GM19193 (cell line): ENCODE results near the gene VAMP1.

Experiments used
- POLR2A ChIP-seq: IDR thresholded peaks from 4 replicates; pipeline ENCODE4 v1.6.1; 2011; ENCODE audit not compliant: insufficient read depth, insufficient read length; ENCODE audit errors: extremely low read depth

VAMP1 gene, protein sequence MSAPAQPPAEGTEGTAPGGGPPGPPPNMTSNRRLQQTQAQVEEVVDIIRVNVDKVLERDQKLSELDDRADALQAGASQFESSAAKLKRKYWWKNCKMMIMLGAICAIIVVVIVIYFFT

DNA sequence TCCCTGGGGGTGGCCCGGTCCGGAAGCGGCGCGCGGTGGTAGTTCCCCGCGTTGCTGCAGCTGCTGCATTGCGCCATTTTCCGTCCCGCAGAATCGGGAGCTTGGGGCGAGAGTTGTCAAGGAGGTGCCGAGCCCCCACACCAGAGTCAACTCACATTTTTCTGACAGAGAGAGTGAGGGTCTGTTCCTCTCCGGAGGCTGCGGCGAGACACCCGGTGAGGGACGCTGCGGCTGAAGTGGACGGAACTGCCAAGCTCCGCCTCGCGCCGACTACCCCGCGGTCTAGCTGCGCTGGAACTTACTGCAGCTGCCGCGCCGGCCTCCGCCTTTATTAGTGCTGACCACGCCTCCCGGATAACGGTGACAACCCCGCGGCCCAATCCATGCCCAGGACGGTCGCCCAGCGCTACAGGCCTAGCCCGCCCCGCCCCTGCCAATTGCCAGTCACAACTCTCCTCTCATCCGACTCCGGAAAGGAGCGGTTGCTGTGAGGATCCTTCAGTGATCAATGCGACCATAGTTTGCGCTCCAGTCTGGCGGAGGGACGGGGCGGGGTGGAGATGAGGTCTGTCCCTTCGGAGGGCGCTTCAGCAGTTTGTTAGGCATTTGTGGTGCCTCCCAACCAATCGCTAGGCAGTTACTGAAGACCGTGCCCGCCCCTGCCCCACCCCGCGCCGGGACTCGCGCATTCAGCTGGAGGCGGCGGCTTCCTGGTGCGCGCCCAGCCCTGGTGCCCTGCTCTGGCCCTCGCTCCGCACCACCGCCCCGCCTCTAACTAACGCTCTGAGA, at the start of gene VAMP1:
Gene VAMP1 (minus strand): TSS at position 303 of the 789 bp plus-strand sequence. CDS start 146 bp downstream, at position 157.
- TF ChIP-seq POLR2A, result peak; percentile 100

DNA sequence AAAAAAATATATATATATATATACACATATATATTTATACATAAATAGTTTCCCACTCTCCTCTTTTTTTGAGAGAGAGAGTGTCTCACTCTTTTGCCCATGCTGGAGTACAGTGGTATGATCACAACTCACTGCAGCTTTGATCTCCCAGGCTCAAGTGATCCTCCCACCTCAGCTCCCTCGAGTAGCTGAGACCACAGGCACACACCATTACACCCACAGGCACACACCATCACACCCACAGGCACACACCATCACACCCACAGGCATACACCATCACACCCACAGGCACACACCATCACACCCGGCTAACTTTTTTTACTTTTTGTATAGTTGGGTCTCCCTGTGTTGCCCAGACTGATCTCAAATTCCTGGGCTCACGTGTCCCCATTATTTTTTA, 49.7 kb upstream of the VAMP1 start:
- TF ChIP-seq POLR2A, result no peak

DNA sequence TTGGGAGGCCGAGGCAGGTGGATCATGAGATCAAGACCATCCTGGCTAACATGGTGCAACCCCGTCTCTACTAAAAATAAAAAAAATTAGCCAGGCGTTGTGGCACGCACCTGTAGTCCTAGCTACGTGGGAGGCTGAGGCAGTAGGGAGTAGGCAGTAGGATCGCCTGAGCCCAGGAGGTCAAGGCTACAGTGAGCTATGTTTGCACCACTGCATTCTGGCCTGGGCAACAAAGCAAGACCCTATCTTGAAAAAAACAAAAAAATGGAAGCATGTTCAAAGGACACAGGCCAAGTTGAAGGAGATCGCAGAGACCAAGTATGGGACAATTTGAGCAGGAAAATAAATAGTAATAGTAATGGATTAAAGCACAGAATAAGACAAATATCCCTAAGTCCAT, 37.6 kb upstream of the VAMP1 start:
- TF ChIP-seq POLR2A, result no peak

DNA sequence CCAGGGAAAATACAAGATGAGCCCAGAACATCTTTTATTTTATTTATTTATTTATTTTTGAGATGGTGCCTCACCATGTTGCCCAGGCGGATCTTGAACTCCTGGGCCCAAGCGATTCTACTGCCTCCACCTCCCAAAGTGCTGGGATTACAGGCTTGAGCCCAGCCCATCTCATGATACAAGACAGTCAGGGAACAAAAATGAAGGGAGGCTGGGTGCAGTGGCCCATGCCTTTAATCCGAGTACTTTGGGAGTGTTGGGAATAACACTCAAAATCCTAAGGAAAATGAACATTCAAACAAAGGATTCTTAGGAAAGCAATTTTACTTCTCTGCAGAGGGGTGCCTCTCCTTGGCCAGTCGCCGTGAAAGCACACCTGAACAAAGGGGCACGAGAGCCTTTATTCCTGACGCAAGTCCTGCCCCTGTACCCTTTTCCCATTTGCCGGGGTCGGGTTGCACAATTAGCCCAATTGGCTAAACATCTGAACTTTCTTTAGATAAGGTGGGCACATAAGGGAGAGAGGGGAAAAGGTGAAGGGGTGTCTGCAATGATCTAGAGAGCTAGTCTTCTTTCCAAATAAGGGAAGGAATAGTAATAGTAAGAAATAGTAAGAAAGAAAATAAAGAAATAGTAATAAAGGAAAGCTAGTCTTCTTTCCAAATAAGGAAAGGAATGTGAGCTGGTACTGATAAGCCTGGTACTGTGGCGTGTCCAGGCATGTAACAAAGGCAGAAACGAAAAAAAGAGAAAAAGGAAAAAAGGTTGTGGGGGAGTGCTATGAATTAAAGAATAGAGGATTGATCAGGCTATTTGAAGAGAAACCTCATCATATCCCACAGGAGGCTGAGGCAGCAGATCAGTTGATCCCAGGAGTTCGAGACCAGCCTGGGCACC, 36.9 kb upstream of the VAMP1 start:
- no peak for TF ChIP-seq POLR2A

DNA sequence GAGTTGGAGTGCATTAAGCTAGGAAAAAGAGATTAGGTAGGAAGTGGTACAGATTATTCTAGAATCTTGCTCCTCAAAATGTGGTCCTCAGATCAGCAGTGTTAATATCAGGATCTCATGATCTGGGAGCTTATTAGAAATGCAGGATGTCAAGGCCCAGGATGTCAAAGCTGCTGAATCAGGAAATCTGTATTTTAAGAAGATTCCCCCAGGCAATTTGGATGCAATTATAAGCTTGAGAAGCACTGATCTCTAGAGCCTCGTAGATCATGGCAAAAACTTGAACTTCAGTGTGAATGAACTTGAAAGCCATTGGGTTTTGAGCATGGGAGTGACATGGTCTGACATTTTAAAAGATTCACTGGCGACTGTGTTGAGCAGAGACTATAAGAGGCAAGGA, 30.0 kb upstream of the VAMP1 start:
- no peak for TF ChIP-seq POLR2A

DNA sequence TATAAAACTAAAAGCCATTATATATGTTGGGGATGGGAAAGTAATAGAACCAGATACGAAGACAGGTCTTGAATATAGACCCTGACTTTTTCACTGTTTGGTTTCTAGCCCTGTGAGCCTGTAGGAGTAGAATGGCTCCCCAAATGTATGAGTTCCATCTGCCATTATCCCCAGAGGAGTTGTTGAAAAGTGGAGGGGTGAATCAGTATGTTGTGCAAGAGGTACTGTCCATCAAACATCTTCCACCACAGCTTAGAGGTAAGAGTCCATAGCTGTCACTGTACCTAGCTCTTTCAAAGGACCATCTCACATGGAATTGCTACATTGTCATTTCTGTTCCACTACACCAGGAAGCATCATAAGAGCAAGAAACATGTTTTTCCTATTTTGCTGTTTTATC, 24.5 kb upstream of the VAMP1 start:
- no peak for TF ChIP-seq POLR2A

DNA sequence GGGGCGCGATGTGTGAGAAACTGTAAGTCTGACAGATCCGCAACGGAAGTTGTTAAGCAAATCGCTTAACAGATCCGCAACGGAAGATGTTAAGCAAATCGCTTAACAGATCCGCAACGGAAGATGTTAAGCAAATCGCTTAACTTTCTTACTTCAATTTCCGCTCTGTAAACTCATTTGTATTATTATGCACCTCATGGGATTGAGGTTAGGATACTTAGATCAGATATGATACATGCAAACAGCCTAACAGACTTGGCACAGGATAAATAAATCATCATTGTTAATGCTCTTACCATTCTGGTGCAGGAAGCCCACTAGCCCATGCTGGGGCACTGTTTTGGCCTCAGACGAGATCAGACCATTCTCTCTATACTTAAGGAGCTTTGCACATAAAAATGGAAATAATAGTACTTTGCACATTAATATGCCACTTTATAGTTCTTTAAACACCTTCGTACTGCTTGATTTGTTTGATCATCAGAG, 23.8 kb upstream of the VAMP1 start:
- TF ChIP-seq POLR2A, result no peak

DNA sequence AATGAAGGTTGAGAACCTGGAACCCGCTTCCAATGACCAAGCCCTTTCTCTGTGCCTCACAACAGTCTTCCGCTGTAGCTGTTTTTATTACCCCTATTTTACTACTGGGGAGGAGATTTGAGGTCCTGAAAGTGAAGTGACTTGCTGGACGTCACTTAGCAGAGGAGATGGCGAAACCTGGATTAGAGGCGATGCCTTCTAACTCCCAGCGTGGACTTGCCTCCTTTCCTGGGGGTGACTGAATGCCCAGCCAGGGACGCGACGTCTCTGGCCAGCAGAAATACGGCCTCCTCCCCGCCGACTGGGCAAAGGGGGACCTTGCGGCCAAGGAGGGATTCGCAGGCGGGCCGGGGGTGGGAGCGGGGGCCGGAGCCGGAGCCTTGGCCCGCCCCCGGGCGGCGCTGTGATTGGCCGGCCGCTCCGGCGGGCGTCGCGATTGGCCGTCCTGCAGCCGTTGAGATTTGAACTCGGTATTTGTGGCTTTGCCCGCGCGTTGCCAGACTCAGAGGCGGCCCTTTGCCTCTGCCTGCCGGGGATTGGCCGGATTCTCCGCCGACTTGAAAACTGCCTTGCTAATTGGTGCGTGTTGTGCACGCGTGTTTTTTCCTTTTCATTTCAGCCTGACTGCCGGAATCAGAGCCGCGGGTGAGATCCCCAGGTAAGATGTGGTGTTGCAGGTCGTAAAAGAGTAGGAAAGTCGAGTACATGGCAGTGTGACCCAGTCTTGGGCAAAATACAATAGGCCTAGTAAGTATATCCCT, 23.2 kb upstream of the VAMP1 start, which contains the start of gene NCAPD2:
Gene NCAPD2 (plus strand): TSS at position 606 of the 761 bp plus-strand sequence. CDS start 997 bp downstream, outside the sequence.
- peak; percentile 73 for TF ChIP-seq POLR2A

DNA sequence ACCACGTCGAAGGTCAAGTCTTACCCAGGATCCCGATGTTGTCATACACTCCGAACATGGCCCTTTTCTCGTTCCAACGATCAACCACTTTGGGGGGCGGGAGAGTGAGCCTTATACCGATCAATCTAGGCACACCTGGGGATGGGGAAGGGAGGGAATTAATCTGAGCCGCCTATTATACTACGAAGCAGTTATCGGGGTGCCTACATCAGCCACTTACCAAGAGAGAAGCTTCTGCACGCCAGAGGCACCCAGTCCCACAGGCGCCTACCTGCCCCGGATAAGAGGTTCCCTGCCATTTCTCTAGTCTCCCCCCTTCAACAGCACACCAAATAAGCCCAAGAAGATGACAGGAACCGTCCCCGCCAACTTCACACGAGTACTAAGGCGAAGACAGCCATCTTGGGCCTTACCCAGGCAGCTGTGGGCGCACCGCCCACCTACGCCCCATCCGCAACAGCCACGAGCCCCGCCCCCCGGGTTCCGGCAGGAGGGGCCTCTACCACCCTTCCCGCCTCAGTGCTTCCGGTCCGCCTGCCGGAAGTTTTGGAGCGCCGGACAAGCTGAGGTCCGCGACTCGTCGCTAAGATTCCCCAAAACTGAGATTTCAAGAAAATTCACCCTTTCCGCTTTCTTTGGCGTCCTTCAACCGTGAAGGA, 22.5 kb upstream of the VAMP1 start, which contains the start of gene MRPL51:
Gene MRPL51 (minus strand): TSS at position 425 of the 659 bp plus-strand sequence. CDS start 126 bp downstream, at position 299.
- peak; percentile 93 for TF ChIP-seq POLR2A

DNA sequence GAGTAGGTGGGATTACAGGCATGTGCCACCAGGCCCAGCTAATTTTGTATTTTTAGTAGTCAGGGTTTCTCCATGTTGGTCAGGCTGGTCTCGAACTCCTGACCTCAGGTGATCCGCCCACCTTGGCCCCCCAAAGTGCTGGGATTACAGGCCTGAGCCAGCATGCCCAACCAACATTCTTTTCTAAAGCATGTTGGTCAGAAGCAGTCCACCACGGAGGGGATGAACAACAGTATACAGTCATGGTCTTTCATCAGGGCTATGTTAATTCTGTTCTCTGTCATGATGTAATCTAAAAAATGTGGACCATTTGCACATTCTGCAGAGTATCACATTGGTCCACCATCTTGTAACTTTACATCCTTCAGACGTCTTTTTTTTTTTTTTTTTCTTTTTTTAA, 19.0 kb upstream of the VAMP1 start:
- TF ChIP-seq POLR2A, result no peak

DNA sequence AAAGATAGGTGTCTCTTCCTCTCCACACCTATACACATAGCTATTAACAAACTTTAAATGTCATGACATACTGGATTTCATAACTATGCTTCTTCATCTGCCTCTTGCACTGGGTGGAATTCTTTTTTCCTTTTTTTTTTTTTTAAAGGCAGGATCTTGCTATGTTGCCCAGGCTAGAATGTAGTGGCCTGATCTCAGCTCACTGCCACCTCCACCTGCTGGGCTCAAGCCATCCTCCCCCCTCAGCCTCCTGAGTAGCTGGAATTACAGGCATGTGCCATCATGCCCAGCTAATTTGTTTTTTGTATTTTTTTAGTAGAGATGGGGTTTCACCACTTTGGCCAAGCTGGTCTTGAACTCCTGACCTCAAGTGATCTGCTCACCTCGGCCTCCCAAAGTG, 17.8 kb upstream of the VAMP1 start:
- TF ChIP-seq POLR2A, result no peak

DNA sequence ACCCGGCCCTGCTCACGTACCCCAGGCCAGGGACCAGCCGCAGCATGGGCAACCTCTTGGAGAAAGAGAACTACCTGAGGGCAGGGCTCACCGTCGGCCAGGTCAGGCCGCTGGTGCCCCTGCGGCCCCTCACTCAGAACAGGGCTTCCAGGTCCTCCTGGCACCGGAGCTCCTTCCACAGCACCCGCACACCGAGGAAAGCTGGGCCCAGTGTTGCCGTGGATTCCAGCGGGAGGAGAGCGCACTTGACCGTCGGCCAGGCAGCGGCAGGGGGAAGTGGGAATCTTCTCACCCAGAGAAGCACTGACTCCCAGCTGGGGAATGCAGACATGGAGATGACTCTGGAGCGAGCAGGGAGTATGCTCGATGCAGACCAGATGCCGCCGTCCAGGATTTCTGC, 7.9 kb upstream of the VAMP1 start:
- no peak for TF ChIP-seq POLR2A

DNA sequence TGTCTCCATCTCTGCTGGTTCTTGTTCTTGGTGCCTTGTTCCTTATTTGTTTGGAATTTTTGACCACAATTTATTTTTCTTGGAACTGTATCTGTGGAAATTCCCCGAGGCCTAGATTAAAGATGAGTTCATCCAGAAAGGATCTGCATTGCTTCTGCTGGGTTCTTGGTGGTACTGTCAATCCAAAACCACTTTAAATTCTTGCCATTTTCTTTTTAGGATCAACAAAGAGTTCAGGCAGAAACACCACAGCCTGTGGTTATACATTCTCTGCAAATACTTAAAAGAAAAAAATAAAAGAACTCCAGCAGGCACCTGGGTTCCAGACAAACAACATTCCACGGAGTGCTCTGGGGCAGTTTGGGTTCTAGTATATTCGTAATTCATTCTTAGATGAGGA, 6.0 kb upstream of the VAMP1 start:
- TF ChIP-seq POLR2A, result no peak

DNA sequence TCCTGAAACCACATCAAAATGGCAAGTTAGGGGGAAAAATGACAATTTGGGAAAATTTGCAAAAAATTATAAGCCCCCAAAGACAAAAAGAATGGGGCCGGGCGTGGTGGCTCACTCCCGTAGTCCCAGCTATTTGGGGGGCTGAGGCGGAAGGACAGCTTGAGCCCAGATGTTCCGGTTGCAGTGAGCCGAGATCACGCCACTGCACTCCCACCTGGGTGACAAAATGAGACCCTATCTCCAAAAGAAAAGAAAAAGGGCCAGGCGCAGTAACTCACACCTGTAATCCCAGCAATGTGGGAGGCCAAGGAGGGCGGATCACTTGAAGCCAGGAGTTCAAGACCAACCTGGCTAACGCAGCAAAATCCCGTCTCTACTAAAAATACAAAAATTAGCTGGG, 2.0 kb upstream of the VAMP1 start:
- no peak for TF ChIP-seq POLR2A

DNA sequence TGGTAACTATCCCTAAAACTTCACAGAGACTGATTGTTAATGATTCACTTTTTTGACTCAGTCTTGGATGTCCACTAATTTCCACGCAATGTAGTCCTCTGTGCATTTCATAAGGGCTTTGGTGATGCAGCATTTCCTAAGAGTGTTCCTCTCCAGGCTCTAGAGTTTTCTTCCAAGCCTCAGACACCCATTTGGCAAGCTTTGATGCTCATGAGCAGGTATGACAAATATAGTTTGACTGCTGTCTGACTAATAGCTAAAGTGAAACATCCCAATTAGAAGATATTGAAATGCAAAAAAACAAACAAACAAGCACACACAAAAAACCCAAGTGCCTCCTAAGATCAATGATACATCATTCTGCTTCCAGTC, 1.5 kb upstream of the VAMP1 start:
- no peak for TF ChIP-seq POLR2A
